ENCODE data around the gene ZAP70. TPM values are rescaled to one million over a fixed set of nuclear protein-coding genes. Genes with fewer than 3 reads are reported as not detected.

The ZAP70 gene
- total RNA-seq, 4 donors from 2014 or later, result 2.3 to 3.3 (median 3.1) TPM

- TF ChIP-seq, protein P1, sequence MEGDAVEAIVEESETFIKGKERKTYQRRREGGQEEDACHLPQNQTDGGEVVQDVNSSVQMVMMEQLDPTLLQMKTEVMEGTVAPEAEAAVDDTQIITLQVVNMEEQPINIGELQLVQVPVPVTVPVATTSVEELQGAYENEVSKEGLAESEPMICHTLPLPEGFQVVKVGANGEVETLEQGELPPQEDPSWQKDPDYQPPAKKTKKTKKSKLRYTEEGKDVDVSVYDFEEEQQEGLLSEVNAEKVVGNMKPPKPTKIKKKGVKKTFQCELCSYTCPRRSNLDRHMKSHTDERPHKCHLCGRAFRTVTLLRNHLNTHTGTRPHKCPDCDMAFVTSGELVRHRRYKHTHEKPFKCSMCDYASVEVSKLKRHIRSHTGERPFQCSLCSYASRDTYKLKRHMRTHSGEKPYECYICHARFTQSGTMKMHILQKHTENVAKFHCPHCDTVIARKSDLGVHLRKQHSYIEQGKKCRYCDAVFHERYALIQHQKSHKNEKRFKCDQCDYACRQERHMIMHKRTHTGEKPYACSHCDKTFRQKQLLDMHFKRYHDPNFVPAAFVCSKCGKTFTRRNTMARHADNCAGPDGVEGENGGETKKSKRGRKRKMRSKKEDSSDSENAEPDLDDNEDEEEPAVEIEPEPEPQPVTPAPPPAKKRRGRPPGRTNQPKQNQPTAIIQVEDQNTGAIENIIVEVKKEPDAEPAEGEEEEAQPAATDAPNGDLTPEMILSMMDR (IDR thresholded peaks at IDR 0.05; ENCODE audit: low read depth), result no peak
Measured at GRCh38 chr2:97743913-97744312, 30.5 kb downstream of the ZAP70 start.

DNA sequence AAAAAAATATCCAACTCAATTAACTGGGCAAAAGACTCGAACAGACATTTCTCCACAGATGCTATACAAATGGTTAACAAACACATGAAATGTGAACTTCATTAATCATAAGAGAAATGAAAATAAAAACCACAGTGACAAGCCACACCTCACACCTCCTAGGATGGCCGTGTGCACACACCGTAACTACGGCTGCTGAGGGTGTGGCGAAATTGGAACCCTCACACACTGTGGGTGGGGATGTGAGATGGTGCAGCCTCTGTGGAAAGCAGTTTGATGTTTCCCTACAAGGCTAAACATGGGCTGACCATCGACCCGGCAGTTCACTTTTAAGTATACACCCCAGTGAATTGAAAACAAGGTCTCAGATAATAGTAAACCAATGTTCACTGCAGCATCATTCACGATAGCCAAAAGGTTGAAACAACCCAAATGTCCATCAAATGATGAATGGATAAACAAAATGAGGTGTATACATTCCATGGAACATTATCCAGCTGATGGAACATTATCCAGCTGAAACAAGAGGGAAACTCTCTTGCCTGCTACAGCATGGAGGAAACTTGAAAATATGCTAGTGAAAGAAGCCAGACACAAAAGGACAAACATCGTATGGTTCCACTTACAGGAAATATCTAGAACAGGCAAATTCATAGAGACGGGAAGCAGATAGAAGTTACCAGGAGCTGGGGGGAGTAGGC lies 32.2 kb downstream of the ZAP70 start:
- TF ChIP-seq, protein P1 (IDR thresholded peaks at IDR 0.05; ENCODE audit: low read depth), result no peak

DNA sequence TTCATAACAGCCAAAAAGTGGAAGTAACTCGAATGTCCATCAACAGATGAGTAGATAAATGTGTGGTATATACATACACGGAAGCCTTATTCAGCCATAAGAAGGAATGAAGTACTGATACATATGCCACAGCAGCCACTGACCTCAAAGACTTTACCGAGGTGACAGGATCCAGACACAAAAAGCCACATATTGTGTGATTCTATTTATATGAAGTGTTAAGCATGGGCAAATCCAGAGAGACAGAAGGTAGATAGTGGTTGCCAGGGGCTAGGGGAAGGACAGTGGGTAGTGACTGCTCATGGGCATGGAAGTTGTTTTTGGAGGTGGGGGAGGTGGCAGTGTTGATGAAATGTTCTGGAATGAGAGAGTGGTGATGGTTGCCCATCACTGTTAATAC lies 33.9 kb downstream of the ZAP70 start:
- TF ChIP-seq, protein P1 (IDR thresholded peaks at IDR 0.05; ENCODE audit: low read depth), result no peak

GRCh38 chr2:97747716-97748115 lies 34.3 kb downstream of the ZAP70 start:
- TF ChIP-seq, protein P1 (IDR thresholded peaks at IDR 0.05; ENCODE audit: low read depth), result no peak

GRCh38 chr2:97749581-97749980 lies 36.2 kb downstream of the ZAP70 start:
- TF ChIP-seq, protein P1 (IDR thresholded peaks at IDR 0.05; ENCODE audit: low read depth), result no peak

- TF ChIP-seq, protein P1 (IDR thresholded peaks at IDR 0.05; ENCODE audit: low read depth), result no peak
Measured at GRCh38 chr2:97750017-97750416, 36.6 kb downstream of the ZAP70 start.

GRCh38 chr2:97751752-97752151 lies 38.4 kb downstream of the ZAP70 start:
- TF ChIP-seq, protein P1 (IDR thresholded peaks at IDR 0.05; ENCODE audit: low read depth), result no peak

Measured in subcutaneous adipose tissue (tissue), 4 donors.